HG03135 (cell line): ENCODE measurements around the gene PTPMT1.
A peak's percentile ranks its signal among the peaks of the same experiment; 100 is the strongest.

Experiments
- ATAC-seq: cut with Tn5 transposase; IDR thresholded peaks from one replicate; pipeline ENCODE4 v1.9.1; 2021; ENCODE audit warnings: mild to moderate bottlenecking, moderate library complexity; ENCODE audit not compliant: unreplicated experiment

The PTPMT1 gene

DNA sequence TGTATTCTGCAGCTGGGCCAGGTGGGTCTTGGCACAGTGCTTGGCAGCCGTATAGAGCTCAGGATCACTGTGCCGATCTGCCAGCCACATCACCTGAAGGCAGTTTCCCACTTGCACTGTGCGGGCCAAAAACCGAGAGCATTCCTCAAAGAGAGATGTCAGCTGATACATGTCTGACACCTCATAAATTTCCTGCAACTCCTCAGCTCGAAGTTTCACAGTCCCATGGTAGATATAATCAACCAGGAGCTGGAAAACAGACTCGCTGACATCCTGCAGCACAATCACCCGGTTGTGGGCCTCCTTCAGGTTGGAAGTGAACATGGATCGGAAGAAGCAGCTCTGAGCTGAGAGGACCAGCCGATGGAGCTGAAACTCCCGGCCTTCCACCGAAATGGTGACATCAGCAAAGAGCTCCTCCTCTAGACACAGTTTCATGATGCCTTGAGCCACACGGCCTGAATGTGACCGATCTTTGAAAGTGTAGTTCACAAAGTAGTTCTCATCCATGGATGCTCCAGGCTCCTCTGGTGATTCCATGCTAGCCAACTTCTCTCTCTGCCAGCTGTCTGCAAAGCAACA lies 12.2 kb downstream of the PTPMT1 start:
- ATAC-seq: no peak

DNA sequence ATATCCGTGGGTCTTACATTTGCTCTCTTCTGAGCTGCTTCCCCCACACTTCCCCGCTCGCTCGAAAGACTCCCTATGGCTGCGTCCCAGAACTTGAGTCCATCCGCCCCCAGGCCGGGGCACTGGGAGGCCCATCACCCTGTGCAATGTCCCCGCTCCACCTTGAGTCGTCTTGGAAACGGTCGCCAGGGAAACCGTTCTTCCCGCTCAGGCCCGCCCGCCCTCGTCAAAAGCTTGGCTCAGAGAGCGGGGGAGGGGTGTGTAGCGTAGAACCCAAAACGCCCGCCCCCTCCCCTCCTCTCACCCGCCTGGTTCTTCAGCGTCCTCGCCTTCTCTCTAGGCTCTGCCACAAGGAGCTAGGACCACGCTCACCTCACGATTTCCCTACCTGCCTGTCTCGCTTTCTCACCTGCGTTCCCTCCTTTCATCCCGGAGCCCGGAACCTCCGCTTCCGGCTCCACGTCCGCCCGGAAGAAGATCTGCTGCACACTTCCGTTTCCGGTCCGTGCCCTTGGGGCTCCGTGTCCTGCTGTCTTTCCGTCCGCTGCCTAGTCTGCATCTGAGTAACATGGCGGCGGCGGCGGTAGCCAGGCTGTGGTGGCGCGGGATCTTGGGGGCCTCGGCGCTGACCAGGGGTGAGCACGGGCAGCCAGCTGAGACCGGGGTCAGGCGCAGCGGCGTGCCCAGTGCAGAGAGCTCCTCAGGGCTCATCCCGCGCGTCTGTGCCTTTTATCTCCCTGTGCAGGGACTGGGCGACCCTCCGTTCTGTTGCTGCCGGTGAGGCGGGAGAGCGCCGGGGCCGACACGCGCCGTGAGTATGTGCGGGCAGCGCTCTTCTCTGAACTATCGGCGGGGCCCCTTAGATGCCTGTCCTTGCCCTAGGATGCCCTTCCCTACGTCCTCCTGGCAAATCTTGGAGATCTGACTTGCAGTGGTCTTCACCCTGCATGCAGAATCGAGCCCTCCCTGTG lies 13.4 kb downstream of the PTPMT1 start, which contains the start of the genes KBTBD4 and NDUFS3:
TSS of gene KBTBD4 (minus strand) at position 447 of the 971 bp plus-strand sequence. CDS start at position 428, 19 bp downstream.
TSS of gene NDUFS3 (plus strand) at position 551 of the 971 bp plus-strand sequence. CDS start at position 569, 18 bp downstream.
- peak; percentile 88 for ATAC-seq

DNA sequence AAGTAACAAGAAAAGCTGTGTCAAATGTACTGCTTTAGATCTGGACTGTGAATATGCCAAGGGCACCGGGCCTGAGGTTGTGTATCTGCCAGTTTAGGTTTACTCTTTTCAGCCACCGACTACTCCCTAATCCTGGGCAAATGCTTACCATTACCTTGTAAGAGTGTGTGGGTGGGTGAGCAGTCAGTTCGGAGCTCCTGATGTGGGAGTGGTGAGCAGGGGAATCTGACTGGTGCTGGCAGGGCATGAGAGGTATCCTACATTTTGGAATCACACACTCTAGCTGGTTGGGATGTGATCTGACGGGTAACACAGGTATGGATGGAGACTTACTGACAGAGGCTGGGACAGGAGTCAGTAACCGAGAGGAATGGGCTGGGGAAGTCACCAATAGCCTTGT lies 18.4 kb downstream of the PTPMT1 start:
- no peak for ATAC-seq

DNA sequence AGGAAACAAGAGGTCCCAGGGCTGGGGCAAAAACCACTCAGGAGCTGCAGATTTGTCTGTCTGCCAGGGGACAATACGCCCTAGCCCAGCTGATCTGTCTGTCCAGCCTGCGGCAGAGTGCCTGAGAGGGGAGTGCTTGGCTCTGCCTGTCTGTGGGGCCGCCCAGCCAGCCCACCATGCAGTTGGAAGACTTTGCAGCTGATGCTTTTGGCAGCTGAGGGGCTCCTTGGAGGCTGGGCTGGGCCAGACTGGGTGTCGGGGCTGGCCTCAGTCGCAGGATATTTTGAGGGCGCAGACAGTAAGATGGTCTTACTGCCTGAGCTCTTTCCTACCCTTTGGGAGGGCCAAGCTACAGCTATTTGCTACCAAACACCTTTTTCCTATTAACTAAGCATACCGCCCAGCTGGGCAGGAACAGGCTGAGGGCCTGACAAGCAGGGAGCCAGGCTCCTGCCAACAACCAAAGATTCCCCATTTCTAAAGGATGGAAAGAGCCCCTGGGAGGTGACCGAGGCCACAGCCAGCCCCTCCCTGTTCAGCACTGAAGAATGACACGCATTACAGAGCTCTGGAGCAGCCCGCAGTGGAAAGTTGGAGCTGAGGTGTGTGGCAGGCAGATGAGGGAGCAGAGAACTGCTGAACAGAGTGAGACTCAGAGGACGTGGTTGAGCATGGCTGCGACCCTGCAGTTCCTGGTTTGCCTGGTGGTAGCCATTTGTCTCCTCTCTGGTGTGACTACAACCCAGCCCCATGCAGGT lies 20.9 kb downstream of the PTPMT1 start, which contains the start of gene FAM180B:
TSS of gene FAM180B (plus strand) at position 581 of the 758 bp plus-strand sequence. CDS start at position 672, 91 bp downstream.
- ATAC-seq: no peak

DNA sequence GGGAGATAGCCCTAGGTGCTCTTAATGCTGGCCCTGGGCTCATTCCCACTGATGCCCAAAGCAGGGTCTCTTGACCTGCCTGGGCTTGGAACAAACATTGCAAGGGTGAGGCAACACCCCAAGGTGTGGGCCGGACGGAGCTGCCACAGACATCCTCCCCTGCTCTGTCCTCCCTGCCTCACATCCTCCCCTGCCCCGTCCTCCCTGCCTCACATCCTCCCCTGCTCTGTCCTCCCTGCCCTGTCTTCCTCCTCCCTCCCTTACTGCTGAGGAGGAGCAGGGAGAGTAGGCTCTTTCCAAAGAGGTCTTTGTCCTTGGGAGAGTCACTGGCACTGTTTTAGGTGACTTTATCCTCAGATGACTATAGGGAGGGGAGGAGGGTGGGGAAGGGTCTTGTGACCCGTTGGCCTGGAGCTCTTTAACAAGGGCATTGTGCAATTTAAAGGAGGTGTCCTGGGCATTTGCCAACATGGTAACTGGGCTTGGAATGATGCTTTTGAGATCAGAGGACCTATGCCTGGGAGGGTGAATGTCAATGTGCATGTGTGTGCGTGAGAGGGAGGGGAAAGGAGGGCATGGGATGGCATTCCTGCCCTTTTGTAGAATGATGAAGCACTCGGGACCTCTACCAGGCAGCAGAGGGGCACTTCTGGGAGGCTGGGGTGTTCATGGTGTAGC lies 21.8 kb downstream of the PTPMT1 start:
- no peak for ATAC-seq

DNA sequence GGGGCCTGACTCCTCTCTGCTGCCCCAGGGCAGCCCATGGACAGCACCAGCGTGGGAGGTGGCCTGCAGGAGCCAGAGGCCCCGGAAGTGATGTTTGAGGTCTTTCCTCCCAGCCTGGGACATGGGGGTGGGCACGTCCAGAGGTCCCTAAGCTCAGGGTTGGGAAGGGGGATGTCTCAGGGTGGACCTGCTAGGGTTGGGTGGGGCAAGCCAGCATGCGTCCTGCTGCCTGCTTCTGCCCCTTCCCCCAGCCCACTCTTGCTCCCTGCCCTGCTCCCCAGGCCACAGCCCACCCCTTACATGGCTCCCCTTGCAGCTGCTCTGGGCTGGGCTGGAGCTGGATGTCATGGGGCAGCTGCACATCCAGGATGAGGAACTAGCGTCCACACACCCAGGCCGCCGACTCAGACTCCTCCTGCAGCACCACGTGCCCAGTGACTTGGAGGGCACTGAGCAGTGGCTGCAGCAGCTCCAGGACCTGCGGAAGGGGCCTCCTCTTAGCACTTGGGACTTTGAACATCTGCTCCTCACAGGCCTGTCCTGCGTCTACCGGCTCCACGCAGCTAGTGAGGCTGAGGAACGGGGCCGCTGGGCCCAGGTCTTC lies 22.4 kb downstream of the PTPMT1 start:
- ATAC-seq: no peak

DNA sequence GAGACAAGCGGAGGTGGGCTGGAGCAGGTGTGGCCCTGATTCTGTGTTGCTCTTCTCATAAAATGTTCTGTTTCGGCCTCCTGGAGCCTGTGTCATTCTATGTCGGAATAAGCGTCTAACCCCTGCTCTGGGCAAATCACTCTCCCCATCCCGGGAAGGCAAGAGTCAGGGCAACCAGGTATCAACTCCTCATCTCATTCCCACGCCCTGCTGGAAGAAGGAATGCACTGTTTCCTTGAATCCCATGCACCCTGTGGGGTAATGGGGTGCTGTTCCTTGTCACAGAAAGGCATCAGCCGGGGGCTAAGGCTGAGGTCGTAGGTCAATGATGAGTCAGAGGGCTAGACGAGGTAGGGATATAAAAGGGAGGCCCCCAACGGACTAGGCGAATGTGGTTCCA lies 23.7 kb downstream of the PTPMT1 start:
- no peak for ATAC-seq

DNA sequence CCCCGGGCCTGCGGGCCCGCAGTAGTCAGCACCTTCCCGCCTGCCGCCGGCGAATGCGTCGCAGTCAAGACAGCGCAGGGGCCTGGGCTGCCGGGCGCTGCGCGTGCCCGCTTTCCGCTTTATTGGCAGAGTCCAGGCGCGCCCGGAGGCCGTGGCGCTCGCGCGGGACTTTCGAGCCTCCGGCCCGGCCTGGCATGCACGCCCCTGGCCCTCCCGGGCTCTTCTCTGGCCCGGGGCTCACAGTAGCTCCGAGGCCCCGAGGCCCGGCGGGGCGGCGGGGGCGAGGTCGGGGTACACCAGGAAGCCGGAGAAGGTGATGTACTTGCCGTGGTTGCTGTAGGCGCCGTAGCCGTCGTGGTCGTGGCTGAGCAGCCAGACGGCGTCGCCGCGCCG lies 24.2 kb downstream of the PTPMT1 start:
- ATAC-seq: no peak

DNA sequence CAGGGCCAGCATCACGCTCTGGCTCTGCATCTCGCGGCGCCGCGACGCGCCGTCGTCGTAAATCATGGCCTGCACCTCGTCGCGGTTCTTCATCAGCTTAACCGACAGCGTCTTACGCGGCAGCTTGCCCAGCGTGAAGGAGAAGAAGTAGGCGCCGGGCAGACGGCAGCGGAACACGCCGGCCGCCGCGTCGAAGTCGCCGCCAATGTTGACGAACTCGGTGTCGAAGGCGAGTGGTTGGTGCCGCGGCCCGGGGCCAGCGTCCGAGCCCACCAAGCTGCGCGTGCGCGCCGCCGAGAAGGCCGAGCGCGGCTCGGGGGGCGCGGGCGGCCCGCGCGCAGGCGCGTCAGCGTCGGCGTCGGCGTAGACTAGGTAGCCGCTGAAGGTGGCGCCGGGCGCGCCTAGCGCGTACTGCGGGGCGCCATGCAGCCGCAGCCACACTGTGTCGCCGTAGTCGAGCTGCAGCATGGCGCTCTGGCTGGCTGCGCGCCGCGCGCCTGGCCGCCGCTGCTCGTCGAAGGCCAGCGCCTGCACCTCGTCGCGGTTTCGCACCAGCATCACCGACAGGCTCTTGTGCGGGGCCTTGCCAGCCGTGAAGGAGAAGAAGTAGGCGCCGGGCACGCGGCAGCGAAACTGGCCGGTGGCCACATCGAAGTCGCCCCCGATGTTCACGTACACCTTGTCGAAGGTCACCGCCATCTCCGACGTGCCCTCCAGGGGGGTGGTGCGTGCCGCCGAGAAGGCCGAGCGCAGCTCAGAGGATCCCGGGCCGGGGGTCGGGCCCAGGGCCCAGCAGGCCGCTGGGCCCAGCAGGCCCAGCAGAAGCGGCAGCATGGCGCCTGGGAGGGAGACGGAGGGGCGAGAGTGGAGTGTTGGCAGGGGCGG lies 24.8 kb downstream of the PTPMT1 start:
- ATAC-seq: no peak

DNA sequence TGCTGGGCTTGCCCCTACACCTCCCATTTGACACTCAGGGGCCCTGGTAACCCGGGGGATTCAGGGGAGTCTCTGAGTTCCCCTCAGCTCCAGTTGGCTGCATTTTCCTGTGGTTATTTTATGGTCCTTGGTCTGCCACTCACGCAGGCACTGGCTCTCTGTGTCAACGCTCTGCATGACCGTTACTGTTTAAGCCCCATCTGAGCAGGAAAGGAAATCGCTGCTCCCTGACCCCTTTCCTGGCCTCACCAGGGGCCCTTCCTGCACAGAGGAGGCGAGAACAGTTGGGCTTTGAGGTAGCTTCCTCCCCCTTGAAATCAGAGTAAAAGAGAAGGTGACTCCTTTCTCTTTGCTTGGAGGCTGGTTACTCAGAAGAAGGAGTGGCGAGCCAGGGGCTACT lies 26.4 kb downstream of the PTPMT1 start:
- no peak for ATAC-seq

DNA sequence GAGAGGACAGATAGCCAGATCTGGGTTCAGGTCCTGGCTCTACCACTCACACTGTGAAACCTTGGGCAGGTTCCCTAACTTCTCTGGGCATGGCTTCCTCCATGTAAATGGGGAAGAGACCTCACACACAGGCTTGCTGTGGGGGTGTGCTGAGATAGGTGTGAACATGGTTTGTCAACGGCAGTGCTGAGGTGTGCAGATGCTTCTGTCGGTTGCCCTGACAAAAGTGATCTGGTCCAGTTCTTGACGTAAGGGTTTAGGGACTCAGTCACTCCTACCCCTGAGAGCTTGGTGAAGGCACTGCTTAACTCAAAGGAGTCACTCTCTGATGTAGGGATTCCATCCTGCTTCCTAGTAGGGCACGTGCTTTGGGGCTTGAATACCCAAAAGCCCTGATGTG lies 26.9 kb downstream of the PTPMT1 start:
- ATAC-seq: no peak

DNA sequence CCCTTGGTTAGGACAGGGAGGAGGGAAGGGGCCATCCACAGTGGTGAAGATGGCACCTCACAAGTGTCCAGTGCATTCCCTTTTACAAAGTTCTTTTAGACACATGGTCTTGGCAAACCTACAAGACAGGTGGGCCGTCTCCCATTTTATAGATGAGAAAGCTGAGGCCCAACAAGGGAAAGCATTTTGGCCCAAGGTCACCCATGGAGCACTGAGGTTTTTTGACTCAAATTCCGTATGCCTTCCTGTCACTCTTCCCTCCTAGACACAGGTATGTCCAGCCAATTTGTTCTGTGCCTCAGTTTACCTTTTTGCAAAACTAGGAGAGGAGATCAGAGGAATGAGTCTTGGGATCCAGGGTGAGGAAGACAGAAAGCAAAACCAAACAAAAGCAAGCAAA lies 27.6 kb downstream of the PTPMT1 start:
- no peak for ATAC-seq

DNA sequence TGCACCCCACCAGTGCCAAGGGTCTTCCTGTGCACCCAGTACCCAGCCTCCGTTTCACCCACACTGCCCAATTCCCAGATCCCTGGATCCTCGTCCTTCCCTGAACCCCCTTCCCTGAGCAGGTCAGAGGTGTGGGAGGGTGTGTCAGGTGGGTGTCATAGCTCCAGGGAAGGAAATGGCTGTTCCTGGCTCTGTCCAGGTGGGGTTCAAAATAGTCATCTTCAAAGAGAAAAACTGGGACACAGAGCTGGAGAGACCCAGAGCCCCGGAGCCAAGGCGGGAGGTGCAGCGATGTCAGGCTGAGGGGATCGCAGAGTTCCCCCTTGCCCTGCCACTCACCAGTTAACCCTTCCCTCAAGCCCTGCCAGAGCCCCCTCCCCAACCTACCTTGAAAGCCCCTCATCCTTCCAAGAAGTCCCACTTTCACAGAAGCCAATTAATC lies 28.1 kb downstream of the PTPMT1 start:
- ATAC-seq: no peak

DNA sequence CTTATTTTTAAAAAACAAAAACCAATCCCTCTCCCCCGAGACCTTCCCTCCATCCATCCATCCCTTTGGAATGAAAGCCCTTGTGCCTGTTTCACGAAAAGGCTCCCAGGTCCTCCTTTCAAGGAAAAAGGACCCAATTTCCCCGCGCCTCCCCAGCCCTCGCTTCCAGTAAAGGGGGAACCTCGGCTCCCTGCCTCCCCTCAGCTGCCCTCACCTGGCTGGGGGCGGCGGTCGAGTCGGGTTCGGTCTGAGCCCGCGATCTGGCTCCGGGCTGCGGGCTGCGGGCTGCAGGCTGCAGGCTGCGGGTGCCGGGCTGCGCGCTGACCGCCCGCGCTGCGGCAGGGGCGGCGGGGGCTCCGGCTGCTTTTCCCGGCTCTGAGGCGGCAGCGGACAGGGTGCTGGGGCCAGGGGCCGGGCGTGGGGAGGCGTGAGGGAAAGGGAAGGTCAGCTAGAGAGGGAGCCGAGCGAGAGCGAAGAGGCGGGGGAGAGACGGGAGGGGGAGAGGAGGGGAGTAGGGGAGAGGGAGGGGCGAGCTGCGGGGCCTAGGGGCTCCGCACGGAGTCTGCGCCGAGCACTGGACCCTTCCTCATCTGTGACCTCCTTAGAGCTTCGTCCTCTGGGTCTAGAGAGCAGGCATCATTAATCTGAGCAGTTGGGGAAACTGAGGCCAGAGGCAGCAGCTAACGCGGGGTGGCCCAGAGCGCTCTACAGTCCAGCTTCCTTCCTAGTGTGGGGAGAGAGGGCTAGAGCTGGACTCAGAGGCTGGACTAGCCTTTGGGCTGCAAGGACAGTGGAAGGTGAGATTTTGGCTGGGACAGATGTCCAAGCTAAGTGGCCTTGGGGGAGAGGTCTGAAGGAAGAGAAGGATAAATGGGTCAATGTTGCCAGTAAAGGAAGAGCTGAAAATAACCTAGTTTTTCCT lies 28.8 kb downstream of the PTPMT1 start, which contains the start of gene C1QTNF4:
TSS of gene C1QTNF4 (minus strand) at position 478 of the 922 bp plus-strand sequence. CDS start 3,601 bp downstream, outside the sequence.
- ATAC-seq: no peak

DNA sequence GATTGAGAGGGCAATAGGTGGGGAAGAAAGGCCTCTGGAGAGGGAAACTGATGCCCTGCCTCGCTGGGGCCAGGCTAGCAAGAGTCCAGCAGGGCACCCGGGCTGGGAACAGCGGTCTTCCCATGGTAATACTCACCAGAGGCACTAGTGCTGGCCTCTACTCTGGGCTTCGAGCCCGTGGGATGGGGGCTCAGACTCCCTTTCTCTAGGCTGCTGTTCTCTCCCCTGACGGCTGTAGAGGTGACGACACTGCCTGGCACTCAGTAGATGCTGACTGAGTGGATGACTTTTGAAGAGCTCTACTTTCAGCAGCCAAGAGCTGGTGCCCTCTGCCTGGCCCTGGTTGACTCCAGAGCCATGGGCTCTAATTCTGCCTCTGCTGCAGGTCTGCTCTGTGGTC lies 29.6 kb downstream of the PTPMT1 start:
- ATAC-seq: no peak

DNA sequence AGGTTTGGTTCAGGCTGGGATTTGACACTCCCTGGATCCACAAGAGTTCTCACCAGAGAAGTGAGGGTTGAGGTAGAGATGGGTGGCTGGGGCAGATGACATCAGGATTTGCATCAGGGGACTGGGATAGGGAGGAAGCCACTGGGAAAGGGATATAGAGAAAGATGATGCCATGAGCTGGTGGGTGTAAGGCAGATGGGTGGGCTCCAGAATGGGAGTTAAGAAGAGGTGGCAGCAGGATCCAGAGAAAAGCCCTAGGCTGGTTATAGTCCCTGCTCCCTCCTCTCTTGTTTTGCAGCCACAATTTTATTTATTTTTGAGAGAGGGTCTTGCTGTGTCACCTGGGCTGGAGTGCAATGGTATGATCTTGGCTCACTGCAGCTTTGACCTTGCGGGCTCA lies 30.6 kb downstream of the PTPMT1 start:
- no peak for ATAC-seq

DNA sequence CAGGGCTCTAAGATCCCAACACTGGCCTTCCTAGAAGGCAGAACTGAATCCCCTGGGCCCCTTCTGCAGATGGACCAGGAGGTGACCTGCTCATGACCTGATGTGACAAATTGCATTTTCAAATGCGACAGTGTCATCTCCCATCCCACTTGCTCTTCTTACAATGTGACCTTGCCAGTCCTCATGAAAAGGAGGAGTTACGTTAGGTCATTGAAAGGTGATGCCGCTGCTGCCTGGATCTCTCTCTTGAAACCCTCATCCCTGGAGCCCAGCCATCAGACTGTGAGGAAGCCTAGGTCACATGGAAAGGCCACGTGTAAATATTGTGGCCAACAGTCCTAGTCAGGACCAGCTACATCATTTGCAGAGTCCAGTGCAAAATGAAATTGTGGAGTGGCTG lies 34.5 kb downstream of the PTPMT1 start:
- no peak for ATAC-seq

DNA sequence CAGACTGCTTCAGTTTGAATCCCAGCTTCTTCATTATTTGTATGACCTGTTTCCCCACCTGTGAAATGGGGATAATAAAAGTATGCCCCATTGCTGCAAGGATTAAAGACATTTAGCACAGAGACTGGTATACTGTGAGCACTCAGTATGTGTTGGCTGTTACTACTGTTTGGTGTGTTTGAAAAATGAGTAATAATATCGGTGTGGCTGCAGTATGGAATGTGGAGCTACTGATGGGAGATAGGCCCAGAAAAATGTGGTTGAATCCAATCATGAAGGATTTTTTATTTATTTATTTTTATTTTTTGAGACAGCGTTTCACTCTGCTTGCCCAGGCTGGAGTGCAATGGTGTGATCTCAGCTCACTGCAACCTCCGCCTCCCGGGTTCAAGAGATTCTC lies 37.9 kb downstream of the PTPMT1 start:
- ATAC-seq: no peak
